ENCODE data around the gene RERE.
A peak's percentile ranks its signal among the peaks of the same experiment; 100 is the strongest.

Gene RERE

GRCh38 chr1:8663090-8663802 is 154.2 kb downstream of the RERE start:
- DNase-seq: no peak

DNA sequence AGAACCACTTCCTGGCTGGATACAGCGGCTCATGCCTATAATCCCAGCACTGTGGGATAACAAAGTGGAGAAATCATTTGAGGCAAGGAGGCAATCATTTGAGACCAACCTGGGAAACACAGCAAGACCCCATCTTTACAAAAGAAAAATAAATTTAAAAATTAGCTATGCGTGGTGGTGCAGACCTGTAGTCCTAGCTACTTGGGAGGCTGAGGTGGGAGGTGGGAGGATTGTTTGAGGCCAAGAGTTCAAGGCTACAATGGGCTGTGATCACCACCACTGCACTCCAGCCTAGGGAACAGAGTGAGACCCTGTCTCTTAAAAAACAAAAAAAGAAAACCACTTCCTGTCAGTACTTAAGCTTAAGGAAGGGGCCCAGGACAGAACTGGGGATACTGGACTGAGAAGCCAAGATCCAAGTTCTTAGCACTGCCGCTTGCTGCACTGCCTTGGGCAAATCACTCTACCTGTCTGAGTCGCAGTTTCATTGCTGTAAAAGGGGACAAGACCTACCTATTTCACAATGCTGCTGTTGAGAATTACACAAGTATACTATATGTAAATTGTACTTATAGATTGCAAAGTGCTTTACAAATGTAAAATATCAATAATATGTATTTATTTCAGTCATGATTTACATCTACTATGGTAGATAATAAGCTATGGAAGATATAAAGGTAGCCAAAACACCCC is 154.9 kb downstream of the RERE start:
- no peak for DNase-seq

DNA sequence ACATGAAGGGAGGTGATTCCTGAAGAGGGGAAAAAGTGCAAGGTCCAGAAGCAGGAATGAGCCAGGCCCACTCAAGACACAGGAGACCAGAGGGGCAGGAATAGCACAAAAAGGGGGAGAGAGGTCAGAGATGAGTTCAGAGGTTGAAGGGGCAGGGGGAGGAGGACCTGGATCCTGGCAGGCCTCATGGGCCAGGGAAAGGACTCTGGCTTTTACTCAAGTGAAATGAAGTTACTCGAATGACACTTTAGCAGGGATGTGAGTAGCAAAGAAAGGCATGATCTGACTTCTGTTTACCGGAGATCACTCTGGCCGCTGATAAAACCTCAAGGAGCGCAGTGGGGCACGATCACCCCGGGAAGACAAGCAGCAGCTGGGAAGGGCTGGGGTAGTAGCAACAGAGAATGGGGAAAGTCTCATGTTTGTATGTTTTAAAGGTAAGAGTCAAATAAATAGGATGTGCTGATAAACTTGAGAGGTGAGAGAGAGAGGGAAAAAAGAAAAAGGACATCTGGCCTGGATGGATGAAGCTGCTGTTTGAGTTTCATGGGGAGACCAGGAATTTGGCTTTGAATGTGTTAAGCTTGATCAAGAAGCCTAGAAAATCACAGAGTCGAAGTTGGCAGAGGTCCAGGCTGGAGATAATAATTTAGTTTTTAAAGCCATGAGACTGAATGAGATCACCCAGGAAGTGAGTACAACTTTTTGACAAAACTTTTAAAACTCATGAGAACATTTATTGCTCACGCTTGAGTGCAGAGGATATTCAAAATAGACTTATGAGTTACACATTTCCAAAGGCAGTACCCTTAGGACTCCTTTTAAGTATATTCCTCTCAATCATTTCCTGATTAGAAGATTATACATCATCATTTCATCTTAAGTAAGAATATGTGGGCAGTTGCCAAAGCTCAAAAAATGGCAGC is 156.0 kb downstream of the RERE start:
- DNase-seq: no peak

DNA sequence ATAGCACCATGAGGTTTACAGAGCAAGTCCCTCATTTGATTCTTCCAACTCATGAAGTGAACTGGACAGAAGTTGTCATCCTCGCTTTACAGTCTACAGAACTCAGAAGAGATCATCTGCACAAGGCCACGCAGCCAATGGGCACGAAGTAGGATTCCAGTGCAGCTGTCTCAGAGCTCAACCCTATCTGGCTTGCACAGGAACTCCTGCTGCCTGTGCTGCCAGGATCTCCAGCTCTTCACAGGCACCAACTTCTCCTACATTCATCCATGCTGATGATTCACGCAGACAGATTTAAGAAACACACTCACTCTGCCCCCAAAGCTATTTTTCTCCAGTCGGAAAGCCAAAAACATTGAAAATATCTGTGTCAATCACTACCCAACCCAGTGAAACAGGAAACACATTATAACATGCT is 157.0 kb downstream of the RERE start:
- DNase-seq: no peak

GRCh38 chr1:8659593-8659992 is 157.8 kb downstream of the RERE start:
- DNase-seq: no peak

GRCh38 chr1:8653878-8654277 is 163.6 kb downstream of the RERE start:
- no peak for DNase-seq

GRCh38 chr1:8652467-8653046 is 164.9 kb downstream of the RERE start:
- DNase-seq: no peak

GRCh38 chr1:8651962-8652361 is 165.5 kb downstream of the RERE start:
- DNase-seq: no peak

DNA sequence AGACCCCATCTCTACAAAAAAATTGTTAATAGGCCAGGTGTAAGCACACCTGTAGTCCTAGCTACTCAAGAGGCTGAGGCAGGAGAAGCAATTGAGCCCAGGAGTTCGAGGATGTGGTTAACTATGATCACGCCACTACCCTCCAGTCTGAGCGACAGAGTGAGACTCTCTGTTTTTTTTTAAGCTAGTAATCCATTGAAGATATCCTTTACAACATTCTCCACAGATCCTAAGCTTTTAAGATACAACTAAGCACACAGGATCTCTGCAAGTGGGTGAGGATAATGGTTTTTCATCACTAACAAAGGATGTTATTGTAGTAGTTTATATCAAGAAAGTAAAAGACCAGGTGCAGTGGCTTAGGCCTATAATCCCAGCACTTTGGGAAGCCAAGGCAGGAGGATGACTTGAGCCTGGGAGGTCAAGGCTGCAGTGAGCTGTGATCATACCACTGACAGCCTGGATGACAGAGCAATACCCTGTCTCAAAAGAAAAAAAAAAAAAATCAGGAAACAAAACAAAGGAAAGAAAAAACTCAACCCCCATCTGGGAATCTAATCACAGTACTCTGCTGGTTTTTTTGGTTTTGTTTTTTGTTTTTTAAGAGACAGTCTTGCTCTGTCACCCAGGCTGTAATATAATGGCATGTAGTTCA is 166.1 kb downstream of the RERE start:
- DNase-seq: no peak

GRCh38 chr1:8649875-8650274 is 167.6 kb downstream of the RERE start:
- DNase-seq: no peak

GRCh38 chr1:8649027-8649426 is 168.4 kb downstream of the RERE start:
- DNase-seq: peak; percentile 33

DNA sequence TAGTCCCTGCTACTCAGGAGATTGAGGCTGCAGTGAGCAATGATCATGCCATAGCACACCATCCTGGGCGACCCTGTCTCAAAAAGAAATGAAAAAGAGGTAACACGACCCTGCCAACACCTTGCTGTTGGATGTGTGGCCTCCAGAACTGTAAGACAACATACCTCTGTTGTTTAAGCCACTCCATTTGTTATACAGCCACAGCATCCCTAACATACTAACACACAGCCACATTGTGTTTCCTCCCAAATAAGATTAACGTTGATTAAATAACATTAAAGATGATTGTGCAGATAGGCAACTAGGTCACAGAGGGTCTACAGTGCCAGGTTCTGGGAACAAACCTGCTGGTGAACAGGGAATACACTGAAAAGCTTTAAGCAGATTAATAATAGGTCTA is 170.4 kb downstream of the RERE start:
- no peak for DNase-seq

- no peak for DNase-seq
These were observed 171.3 kb downstream of the RERE start for GRCh38 chr1:8646189-8646588.

DNA sequence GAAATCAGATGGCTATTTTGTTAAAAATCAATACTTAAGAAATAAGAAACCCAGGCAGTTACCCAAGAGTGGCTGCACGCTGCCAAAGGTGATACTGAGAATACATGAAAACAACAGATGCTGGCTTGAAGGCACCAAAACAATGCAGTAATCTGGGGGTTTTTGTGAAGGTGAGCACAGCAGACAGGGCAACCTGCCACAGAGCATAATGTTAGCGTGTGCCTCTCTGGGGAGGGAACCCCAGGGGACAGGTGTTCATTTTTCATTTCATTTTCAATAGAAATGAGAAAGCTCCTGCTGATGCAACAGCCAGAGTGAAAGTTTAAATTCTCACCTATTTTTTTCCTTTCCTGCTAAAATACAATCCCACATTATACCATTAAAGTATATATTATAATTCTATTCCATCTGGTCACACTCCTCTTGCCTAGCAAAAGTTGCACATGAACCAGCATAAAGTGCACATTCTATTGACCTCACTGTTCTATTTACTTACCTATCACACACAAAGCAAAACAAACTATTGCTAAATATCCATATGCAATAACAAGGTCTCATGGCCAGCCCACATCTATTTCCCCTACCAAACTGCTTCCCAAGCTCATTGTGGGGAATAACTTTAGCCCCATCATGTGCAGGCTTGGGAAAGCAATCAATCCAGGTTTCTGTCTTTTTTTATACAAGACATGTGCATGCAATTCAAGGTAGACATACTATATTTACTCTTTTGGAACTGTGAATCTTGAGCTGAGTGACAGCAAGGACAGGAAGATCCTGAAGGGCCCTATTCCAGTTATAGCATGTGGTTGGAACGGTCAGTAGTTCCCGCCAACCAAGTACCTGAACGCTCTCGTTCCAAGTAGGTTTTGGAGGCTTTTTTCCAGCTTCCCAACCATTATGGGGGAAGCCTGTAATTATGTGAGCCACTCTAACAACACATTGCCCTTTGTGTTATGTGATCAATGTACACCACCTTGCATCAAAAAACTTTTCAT is 173.6 kb downstream of the RERE start:
- peak; percentile 71 for DNase-seq

GRCh38 chr1:8642114-8642513 is 175.3 kb downstream of the RERE start:
- no peak for DNase-seq

DNA sequence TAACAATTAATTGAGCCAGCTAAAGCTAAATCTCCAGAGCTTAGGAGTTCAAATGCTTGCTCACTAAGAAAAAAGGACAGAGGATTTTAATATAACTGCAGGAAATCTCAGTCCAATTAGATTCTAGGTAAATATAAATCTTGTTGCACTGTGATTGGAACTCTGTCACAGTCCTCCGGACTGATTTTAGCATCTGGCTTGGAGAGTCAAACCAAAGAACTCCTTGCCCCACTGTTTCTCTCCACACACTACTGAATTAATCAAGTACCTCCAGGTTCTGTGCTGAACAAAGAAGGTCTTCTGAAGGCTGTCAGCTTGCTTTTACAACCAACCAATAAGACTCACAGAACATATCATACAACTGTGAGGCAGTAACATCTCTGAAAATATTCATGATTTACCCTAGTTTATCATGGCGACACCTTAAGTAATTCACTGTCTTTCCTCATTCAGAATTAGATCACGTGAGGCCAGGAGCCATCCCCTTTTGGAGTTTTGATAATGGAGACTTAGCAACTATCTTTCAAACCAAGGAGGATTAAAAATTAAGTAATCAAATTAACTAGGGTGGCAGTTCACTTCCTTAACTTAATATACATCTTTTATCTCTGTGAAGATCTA is 176.0 kb downstream of the RERE start:
- DNase-seq: no peak

- DNase-seq: no peak
These were observed 176.5 kb downstream of the RERE start for GRCh38 chr1:8640950-8641349.

GRCh38 chr1:8639148-8639547 is 178.3 kb downstream of the RERE start:
- DNase-seq: no peak

DNA sequence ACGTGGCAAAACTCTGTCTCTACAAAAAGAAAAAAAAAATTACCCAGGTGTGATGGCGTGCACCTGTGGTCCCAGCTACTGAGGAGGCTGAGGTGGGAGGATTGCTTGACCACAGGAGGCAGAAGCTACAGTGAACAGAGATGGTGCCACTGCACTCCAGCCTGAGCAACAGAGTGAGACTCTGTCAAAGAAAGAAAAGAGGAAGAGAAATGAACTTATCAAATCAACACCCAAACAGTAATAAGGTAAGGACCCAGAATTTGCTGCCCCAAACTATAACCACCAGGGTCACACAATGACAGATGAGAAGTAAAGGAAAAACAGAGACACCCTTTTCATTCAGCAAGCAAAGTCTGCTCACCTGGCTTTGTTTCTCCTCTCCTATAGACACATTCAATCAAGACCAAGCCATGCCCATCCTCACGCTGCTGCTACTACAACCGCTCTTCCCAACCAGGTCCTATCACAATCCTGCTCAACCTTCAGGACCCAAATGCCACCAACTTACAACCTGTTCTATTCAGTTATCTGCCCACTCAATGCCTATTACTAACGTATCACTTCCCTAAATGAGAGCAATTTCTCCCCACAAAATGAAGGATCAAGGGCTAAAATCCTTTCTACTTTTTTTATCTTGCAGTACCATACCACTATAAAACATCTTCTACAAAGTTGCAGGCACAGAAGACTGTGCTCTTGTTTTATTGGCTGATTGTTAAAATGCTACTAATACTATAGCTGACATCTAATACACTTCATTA is 183.5 kb downstream of the RERE start:
- no peak for DNase-seq

GRCh38 chr1:8632102-8632501 is 185.3 kb downstream of the RERE start:
- DNase-seq: no peak

Data from NCI-H1105 treated with DMSO at 0.1 percent for 48 hours (cell line).